ENCODE data around the gene CIAO3. TPM values are rescaled to one million over a fixed set of nuclear protein-coding genes. Genes with fewer than 3 reads are reported as not detected.

Gene CIAO3
- total RNA-seq, 1 experiment from 2014 or later: 21.9 TPM

GRCh38 chr16:687499-687898 is 53.3 kb downstream of the CIAO3 start:
- Histone ChIP-seq H4K20me1 (ENCODE audit: control insufficient read depth, insufficient read depth, insufficient read length) (no peaks in the 10 kb centered on the region), H3K79me1 (ENCODE audit: insufficient read depth, low read depth, low read length, poor library complexity, severe bottlenecking) (no peaks in the 10 kb centered on the region), H3K4ac (ENCODE audit: low read depth, low read length) (no peak overlapping the region), H3T11ph (ENCODE audit: low read length) (no peak overlapping the region), H3K18ac (ENCODE audit: insufficient read length, low read depth, low read length) (no peak overlapping the region), H3K4me1 (ENCODE audit: insufficient read depth, low read length) (no peaks in the 10 kb centered on the region), H3K9ac (ENCODE audit: extremely low read depth, insufficient read length, low read length) (no peak overlapping the region), H2BK5ac (ENCODE audit: insufficient read length, low read length) (no peak overlapping the region), H3K79me2 (ENCODE audit: insufficient read depth, low read length) (no peaks in the 10 kb centered on the region), H3K23me2 (ENCODE audit: insufficient read length, low read depth, low read length, poor library complexity, severe bottlenecking) (peaks cover 14% of the 10 kb centered on the region), H4K5ac (ENCODE audit: insufficient read length, low read depth, low read length) (no peak overlapping the region), H3K56ac (ENCODE audit: insufficient read length, low read depth, low read length) (no peak overlapping the region), H3K9me3 (ENCODE audit: control insufficient read depth, low read depth, low read length) (no peaks in the 10 kb centered on the region), H3K4me2 (ENCODE audit: insufficient read depth, insufficient read length, low read length) (no peak overlapping the region), H3K23ac (ENCODE audit: insufficient read length, low read depth, low read length) (no peak overlapping the region), H2AK5ac (ENCODE audit: insufficient read length, low read length) (no peak overlapping the region), H2BK12ac (ENCODE audit: insufficient read length, low read depth, low read length) (no peak overlapping the region), H2BK15ac (ENCODE audit: low read depth, low read length) (no peak overlapping the region), H3K27ac (ENCODE audit: insufficient read length, low read depth, low read length) (no peak overlapping the region), H4K8ac (replicated peaks; ENCODE audit: insufficient read length, low read depth, low read length) (no peak overlapping the region), H3K27me3 (ENCODE audit: insufficient read depth, low read length) (peaks cover 8% of the 10 kb centered on the region; the same call in 1 of the 2 replicates), H2AFZ (ENCODE audit: low read length) (no peak overlapping the region), H4K91ac (ENCODE audit: insufficient read length, low read depth, low read length) (no peak overlapping the region), H2BK120ac (ENCODE audit: low read depth, low read length, poor library complexity, severe bottlenecking) (no peak overlapping the region), H2BK20ac (ENCODE audit: low read depth, low read length, poor library complexity, severe bottlenecking) (no peak overlapping the region), H3K14ac (ENCODE audit: insufficient read depth, low read length) (no peak overlapping the region)
- no peak for DNase-seq
- no peaks in the 10 kb centered on the region; a peak in 1 of 5 replicates for H3K9me3 Mint-ChIP-seq
- peak overlapping the region in 1 of 2 experiments; percentile 20; a peak in 1 of 5 replicates for H3K4me3 Mint-ChIP-seq
- WGBS (ENCODE audit: extremely low coverage, insufficient read length, low lambda C conversion rate): no CpG with 5 or more reads among the region's 19 CpGs
- peaks cover 19% of the 10 kb centered on the region for H3K27me3 Mint-ChIP-seq (ENCODE audit: low read depth)
- peaks cover 4 to 30% (median 29%) of the 10 kb centered on the region in 3 experiments; a peak in 6 of 7 replicates for H3K36me3 Mint-ChIP-seq (ENCODE audit: insufficient read depth in 1 of 3, low read depth in 3 of 3)
- peaks cover 8 to 15% of the 10 kb centered on the region in 2 experiments for H3K4me1 Mint-ChIP-seq
- TF ChIP-seq, protein P1, sequence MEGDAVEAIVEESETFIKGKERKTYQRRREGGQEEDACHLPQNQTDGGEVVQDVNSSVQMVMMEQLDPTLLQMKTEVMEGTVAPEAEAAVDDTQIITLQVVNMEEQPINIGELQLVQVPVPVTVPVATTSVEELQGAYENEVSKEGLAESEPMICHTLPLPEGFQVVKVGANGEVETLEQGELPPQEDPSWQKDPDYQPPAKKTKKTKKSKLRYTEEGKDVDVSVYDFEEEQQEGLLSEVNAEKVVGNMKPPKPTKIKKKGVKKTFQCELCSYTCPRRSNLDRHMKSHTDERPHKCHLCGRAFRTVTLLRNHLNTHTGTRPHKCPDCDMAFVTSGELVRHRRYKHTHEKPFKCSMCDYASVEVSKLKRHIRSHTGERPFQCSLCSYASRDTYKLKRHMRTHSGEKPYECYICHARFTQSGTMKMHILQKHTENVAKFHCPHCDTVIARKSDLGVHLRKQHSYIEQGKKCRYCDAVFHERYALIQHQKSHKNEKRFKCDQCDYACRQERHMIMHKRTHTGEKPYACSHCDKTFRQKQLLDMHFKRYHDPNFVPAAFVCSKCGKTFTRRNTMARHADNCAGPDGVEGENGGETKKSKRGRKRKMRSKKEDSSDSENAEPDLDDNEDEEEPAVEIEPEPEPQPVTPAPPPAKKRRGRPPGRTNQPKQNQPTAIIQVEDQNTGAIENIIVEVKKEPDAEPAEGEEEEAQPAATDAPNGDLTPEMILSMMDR (conservative IDR thresholded peaks at IDR 0.05): no peak
- no peak overlapping the region for H3K27ac Mint-ChIP-seq

Data from H9 (cell line).